Endothelial cell of umbilical vein (primary cell): ENCODE results near the gene PTPRQ. TPM values are rescaled to one million over a fixed set of nuclear protein-coding genes. Genes with fewer than 3 reads are reported as not detected.

Source experiments
- BruUV-seq: library from RNA; stranded (reverse); fragments of 400-500 nt; replicated peaks from 2 replicates; lab custom pipeline; 2021; lab: Mats Ljungman, UMichigan
- CTCF ChIA-PET: fragments of 300-600, 350-600 bp; sonication (Branson Sonifier 250); formaldehyde crosslinking; loops from one replicate; lab custom pipeline; 2021; ENCODE audit warnings: antibody characterized with exemption, inconsistent platforms; lab: Charles Lee
- POLR2A ChIA-PET: fragments of 300-600, 350-600 bp; sonication (Branson Sonifier 250); formaldehyde crosslinking; loops from one replicate; lab custom pipeline; 2021; ENCODE audit warnings: antibody characterized with exemption, inconsistent platforms; lab: Charles Lee
- DNase-seq: peaks from one replicate; pipeline ENCODE4 v3.0.0-alpha.2; 2011; ENCODE audit warnings: low read depth, low spot score
- FAIRE-seq: peaks from 2 replicates; lab custom pipeline; 2011; peaks lifted over from hg19 to GRCh38; lab: Jason Lieb, UNC
- H2AFZ ChIP-seq: 2 replicates; pipeline ENCODE4 v1.6.0; 2012; ENCODE audit warnings: low read depth, low read length, control low read depth, inconsistent platforms
- H3K27ac ChIP-seq: 2 replicates; pipeline ENCODE4 v1.5.1; 2011; ENCODE audit warnings: low read depth, mild to moderate bottlenecking, control low read depth, low read length, moderate library complexity; ENCODE audit not compliant: insufficient read depth
- H3K27me3 ChIP-seq, 2 experiments: 2 replicates each; pipeline versions ENCODE4 v1.6.0 to v1.6.1; 2011; ENCODE audit warnings: low read length in 2 of 2, mixed read lengths in 1 of 2; ENCODE audit not compliant: control insufficient read depth in 2 of 2, insufficient read depth in 2 of 2
- H3K36me3 ChIP-seq, 2 experiments: 2 replicates in 1 of 2; 3 replicates in 1 of 2; pipeline ENCODE4 v1.5.1; 2011; ENCODE audit warnings: low read length in 2 of 2, mild to moderate bottlenecking in 1 of 2, moderate library complexity in 1 of 2; ENCODE audit not compliant: control insufficient read depth in 2 of 2, insufficient read depth in 2 of 2; ENCODE audit errors: extremely low read depth in 1 of 2
- H3K4me1 ChIP-seq: 3 replicates; pipeline ENCODE4 v1.5.1; 2011; ENCODE audit warnings: mild to moderate bottlenecking, low read length; ENCODE audit not compliant: control insufficient read depth, insufficient read depth; ENCODE audit errors: extremely low read depth
- H3K4me2 ChIP-seq: 2 replicates; pipeline ENCODE4 v1.6.1; 2011; ENCODE audit warnings: low read length, control low read depth, mixed read lengths; ENCODE audit not compliant: insufficient read depth
- H3K4me3 ChIP-seq, 3 experiments: fragments of 200-600 bp in 1 of 3; sonication (generic), shearing (Covaris generic) in 1 of 3; replicated peaks in 1 of 3; 2 replicates each; pipeline ENCODE4 v1.5.1; 2011 to 2016; ENCODE audit warnings: control low read depth in 3 of 3, low read length in 3 of 3, mild to moderate bottlenecking in 2 of 3, inconsistent platforms in 1 of 3, low read depth in 1 of 3, moderate library complexity in 1 of 3; ENCODE audit not compliant: insufficient read depth in 1 of 3
- H3K79me2 ChIP-seq: 2 replicates; pipeline ENCODE4 v1.6.0; 2012; ENCODE audit warnings: low read length, inconsistent platforms; ENCODE audit not compliant: control insufficient read depth, insufficient read depth
- H3K9ac ChIP-seq: replicated peaks from 2 replicates; pipeline ENCODE3; 2011; ENCODE audit warnings: low read length, control low read depth; ENCODE audit not compliant: insufficient read depth; ENCODE audit errors: extremely low read depth
- H3K9me1 ChIP-seq: replicated peaks from 3 replicates; pipeline ENCODE4 v1.6.0; 2011; ENCODE audit warnings: mild to moderate bottlenecking, low read length; ENCODE audit not compliant: control insufficient read depth, insufficient read depth; ENCODE audit errors: extremely low read depth
- H3K9me3 ChIP-seq: replicated peaks from 2 replicates; pipeline ENCODE4 v1.5.1; 2012; ENCODE audit warnings: low read length, inconsistent platforms; ENCODE audit not compliant: control insufficient read depth, insufficient read depth
- H4K20me1 ChIP-seq: replicated peaks from 2 replicates; pipeline ENCODE3; 2011; ENCODE audit warnings: mild to moderate bottlenecking, low read length; ENCODE audit not compliant: control insufficient read depth, insufficient read depth; ENCODE audit errors: extremely low read depth
- EZH2 ChIP-seq: IDR thresholded peaks from 2 replicates; pipeline ENCODE4 v1.6.1; 2012; ENCODE audit warnings: borderline replicate concordance, low read depth, mild to moderate bottlenecking, moderate library complexity, low read length, inconsistent platforms; ENCODE audit not compliant: severe bottlenecking
- FOS ChIP-seq: IDR thresholded peaks from 2 replicates; pipeline ENCODE4 v1.6.1; 2011; ENCODE audit warnings: mild to moderate bottlenecking, low read length, moderate library complexity, borderline replicate concordance; ENCODE audit not compliant: insufficient read depth
- GATA2 ChIP-seq: IDR thresholded peaks from 2 replicates; pipeline ENCODE4 v1.7.0; 2011; ENCODE audit warnings: low read depth, mild to moderate bottlenecking, moderate library complexity, mixed read lengths, low read length; ENCODE audit not compliant: insufficient read length, insufficient read depth
- JUN ChIP-seq: IDR thresholded peaks from 2 replicates; pipeline ENCODE4 v1.6.1; 2011; ENCODE audit warnings: borderline replicate concordance, low read depth; ENCODE audit not compliant: insufficient read length, insufficient read depth
- MYC ChIP-seq: IDR thresholded peaks from one replicate; pipeline ENCODE4 v1.6.1; 2011; ENCODE audit warnings: mild to moderate bottlenecking, low read depth, low read length
- POLR2A ChIP-seq: IDR thresholded peaks from 2 replicates; pipeline ENCODE4 v1.6.1; 2012; ENCODE audit warnings: low read depth, mild to moderate bottlenecking, control low read depth, low read length
- POLR2AphosphoS5 ChIP-seq: IDR thresholded peaks from 2 replicates; pipeline ENCODE4 v1.6.1; 2012; ENCODE audit warnings: low read depth, mild to moderate bottlenecking, control low read depth, low read length, moderate library complexity; ENCODE audit not compliant: insufficient read depth
- dilution Hi-C: fragments of 300-500 bp; cut with MboI; formaldehyde crosslinking; loops from one replicate; pipeline ENCODE4 v1.15.0; 2019; ENCODE audit warnings: low sequenced_read_pairs; ENCODE audit not compliant: extremely low pct_ligation_motif_present
- intact Hi-C: fragments of 100-400 bp; cut with micrococcal nuclease; formaldehyde crosslinking; loops from one replicate; pipeline ENCODE4 v1.10.0; 2022
- polyA plus RNA-seq, 4 experiments: library from polyadenylated mRNA; depleted of rRNA in 3 of 4; stranded (reverse) in 3 of 4; unstranded in 1 of 4; fragments of >200 nt; gene quantifications; 2 replicates each; pipeline versions ENCODE4 v1.2.1 to v1.2.3, GENCODE V29; 2011 to 2012; ENCODE audit warnings: missing spikeins in 1 of 4
- total RNA-seq: library from RNA; stranded (reverse); gene quantifications from 2 replicates; pipeline ENCODE4 v1.2.3, GENCODE V29; 2021
- TF ChIP-seq, protein P1 (sequence below), 2 donors: IDR thresholded peaks; 1 replicate in 1 of 2; 2 replicates in 1 of 2; pipeline ENCODE4 v1.5.1; 2011; ENCODE audit warnings: low read length in 2 of 2, mild to moderate bottlenecking in 2 of 2, moderate library complexity in 2 of 2, control low read depth in 1 of 2, inconsistent platforms in 1 of 2, low read depth in 1 of 2; ENCODE audit not compliant: insufficient read depth in 1 of 2; ENCODE audit errors: extremely low read depth in 1 of 2
- TF ChIP-seq, protein P2 (sequence below): IDR thresholded peaks from 2 replicates; pipeline ENCODE4 v1.6.1; 2011; ENCODE audit not compliant: insufficient read depth, insufficient read length

The PTPRQ gene
- total and polyA plus RNA-seq, 2 donors (not counting 3 experiments of a cell fraction or from before 2014, with no cell fraction given), result not detected

- Histone ChIP-seq H2AFZ (no peak overlapping the region), H4K20me1 (no peaks in the 10 kb centered on the region), H3K79me2 (no peaks in the 10 kb centered on the region), H3K9me3 (no peaks in the 10 kb centered on the region), H3K27me3 (no peaks in the 10 kb centered on the region), H3K27ac (no peak overlapping the region), H3K9ac (no peak overlapping the region), H3K36me3 (no peaks in the 10 kb centered on the region), H3K4me3 (no peak overlapping the region), H3K9me1 (no peaks in the 10 kb centered on the region), H3K4me1 (no peaks in the 10 kb centered on the region), H3K4me2 (no peak overlapping the region)
- dilution Hi-C loops, result no loop called here
- POLR2A ChIA-PET, result no interaction called here
- FAIRE-seq, result no peak
- no TSS peak for BruUV-seq
- TF ChIP-seq GATA2, result no peak
- TF ChIP-seq JUN, result no peak
- no peak for TF ChIP-seq POLR2A
- TF ChIP-seq, protein P1, sequence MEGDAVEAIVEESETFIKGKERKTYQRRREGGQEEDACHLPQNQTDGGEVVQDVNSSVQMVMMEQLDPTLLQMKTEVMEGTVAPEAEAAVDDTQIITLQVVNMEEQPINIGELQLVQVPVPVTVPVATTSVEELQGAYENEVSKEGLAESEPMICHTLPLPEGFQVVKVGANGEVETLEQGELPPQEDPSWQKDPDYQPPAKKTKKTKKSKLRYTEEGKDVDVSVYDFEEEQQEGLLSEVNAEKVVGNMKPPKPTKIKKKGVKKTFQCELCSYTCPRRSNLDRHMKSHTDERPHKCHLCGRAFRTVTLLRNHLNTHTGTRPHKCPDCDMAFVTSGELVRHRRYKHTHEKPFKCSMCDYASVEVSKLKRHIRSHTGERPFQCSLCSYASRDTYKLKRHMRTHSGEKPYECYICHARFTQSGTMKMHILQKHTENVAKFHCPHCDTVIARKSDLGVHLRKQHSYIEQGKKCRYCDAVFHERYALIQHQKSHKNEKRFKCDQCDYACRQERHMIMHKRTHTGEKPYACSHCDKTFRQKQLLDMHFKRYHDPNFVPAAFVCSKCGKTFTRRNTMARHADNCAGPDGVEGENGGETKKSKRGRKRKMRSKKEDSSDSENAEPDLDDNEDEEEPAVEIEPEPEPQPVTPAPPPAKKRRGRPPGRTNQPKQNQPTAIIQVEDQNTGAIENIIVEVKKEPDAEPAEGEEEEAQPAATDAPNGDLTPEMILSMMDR (IDR thresholded peaks at IDR 0.05; ENCODE audit: extremely low read depth in 1 of 2, insufficient read depth in 1 of 2, low read depth in 1 of 2, low read length in 2 of 2), result no peak
- no peak for TF ChIP-seq MYC
- TF ChIP-seq POLR2AphosphoS5, result no peak
- TF ChIP-seq FOS, result no peak
- TF ChIP-seq EZH2, result no peak
- TF ChIP-seq, protein P2, sequence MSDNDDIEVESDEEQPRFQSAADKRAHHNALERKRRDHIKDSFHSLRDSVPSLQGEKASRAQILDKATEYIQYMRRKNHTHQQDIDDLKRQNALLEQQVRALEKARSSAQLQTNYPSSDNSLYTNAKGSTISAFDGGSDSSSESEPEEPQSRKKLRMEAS, result no peak
- intact Hi-C loops, result no loop called here
- CTCF ChIA-PET, result no interaction called here
- DNase-seq, result no peak
Observed at GRCh38 chr12:80484746-80485145, 40.7 kb downstream of the PTPRQ start.
